SK-N-DZ (cell line): ENCODE results near the gene BMPER.

Source experiments
- DNase-seq: peaks from one replicate; pipeline ENCODE4 v3.0.0-alpha.2; 2015; ENCODE audit warnings: low spot score

The BMPER gene

GRCh38 chr7:33964417-33965182 is 59.3 kb downstream of the BMPER start:
- DNase-seq: no peak

GRCh38 chr7:33965183-33965744 is 59.9 kb downstream of the BMPER start:
- no peak for DNase-seq

GRCh38 chr7:33968591-33968990 is 63.3 kb downstream of the BMPER start:
- DNase-seq: no peak

- no peak for DNase-seq
These were observed 65.2 kb downstream of the BMPER start for GRCh38 chr7:33970536-33970935.

- DNase-seq: no peak
These were observed 65.8 kb downstream of the BMPER start for GRCh38 chr7:33971106-33971505.

- DNase-seq: no peak
These were observed 68.1 kb downstream of the BMPER start for GRCh38 chr7:33973231-33974015.

GRCh38 chr7:33979300-33979806 is 74.0 kb downstream of the BMPER start:
- DNase-seq: no peak

GRCh38 chr7:33979807-33980355 is 74.5 kb downstream of the BMPER start:
- DNase-seq: no peak

- no peak for DNase-seq
These were observed 75.9 kb downstream of the BMPER start for GRCh38 chr7:33981226-33981625.

GRCh38 chr7:33981671-33982424 is 76.5 kb downstream of the BMPER start:
- no peak for DNase-seq

GRCh38 chr7:33982425-33982786 is 77.1 kb downstream of the BMPER start:
- DNase-seq: no peak

- DNase-seq: no peak
These were observed 81.1 kb downstream of the BMPER start for GRCh38 chr7:33986451-33986850.

GRCh38 chr7:33986951-33987947 is 81.9 kb downstream of the BMPER start:
- no peak for DNase-seq

GRCh38 chr7:33996899-33997298 is 91.6 kb downstream of the BMPER start:
- no peak for DNase-seq

- DNase-seq: no peak
These were observed 93.1 kb downstream of the BMPER start for GRCh38 chr7:33998476-33998875.

- DNase-seq: no peak
These were observed 105.8 kb downstream of the BMPER start for GRCh38 chr7:34011017-34011695.

GRCh38 chr7:34011696-34012095 is 106.4 kb downstream of the BMPER start:
- no peak for DNase-seq

GRCh38 chr7:34013421-34013820 is 108.1 kb downstream of the BMPER start:
- DNase-seq: no peak

- DNase-seq: no peak
These were observed 110.3 kb downstream of the BMPER start for GRCh38 chr7:34015651-34016050.

GRCh38 chr7:34016876-34017275 is 111.5 kb downstream of the BMPER start:
- no peak for DNase-seq
